BLaER1 (cell line): ENCODE measurements around the gene OR52W1.

Source experiments
- H3K27ac ChIP-seq: shearing (Covaris generic); formaldehyde crosslinking; 2 replicates; pipeline ENCODE4 v1.8.1; 2022
- H3K27me3 ChIP-seq: shearing (Covaris generic); formaldehyde crosslinking; 2 replicates; pipeline ENCODE4 v1.8.1; 2022
- H3K36me3 ChIP-seq: shearing (Covaris generic); formaldehyde crosslinking; 2 replicates; pipeline ENCODE4 v1.8.1; 2022
- H3K4me1 ChIP-seq: shearing (Covaris generic); formaldehyde crosslinking; 2 replicates; pipeline ENCODE4 v1.8.1; 2022
- H3K4me2 ChIP-seq: shearing (Covaris generic); formaldehyde crosslinking; 2 replicates; pipeline ENCODE4 v1.8.1; 2022
- H3K4me3 ChIP-seq: shearing (Covaris generic); formaldehyde crosslinking; 2 replicates; pipeline ENCODE4 v1.8.1; 2022
- H3K9ac ChIP-seq: shearing (Covaris generic); formaldehyde crosslinking; 2 replicates; pipeline ENCODE4 v1.8.1; 2022
- H3K9me3 ChIP-seq: shearing (Covaris generic); formaldehyde crosslinking; 2 replicates; pipeline ENCODE4 v1.8.1; 2022
- H4K20me1 ChIP-seq: shearing (Covaris generic); formaldehyde crosslinking; 2 replicates; pipeline ENCODE4 v1.8.1; 2022
- Cebpa-rat ChIP-seq: shearing (Covaris generic); IDR thresholded peaks from 2 replicates; pipeline ENCODE4 v1.8.1; 2022

Gene OR52W1

DNA sequence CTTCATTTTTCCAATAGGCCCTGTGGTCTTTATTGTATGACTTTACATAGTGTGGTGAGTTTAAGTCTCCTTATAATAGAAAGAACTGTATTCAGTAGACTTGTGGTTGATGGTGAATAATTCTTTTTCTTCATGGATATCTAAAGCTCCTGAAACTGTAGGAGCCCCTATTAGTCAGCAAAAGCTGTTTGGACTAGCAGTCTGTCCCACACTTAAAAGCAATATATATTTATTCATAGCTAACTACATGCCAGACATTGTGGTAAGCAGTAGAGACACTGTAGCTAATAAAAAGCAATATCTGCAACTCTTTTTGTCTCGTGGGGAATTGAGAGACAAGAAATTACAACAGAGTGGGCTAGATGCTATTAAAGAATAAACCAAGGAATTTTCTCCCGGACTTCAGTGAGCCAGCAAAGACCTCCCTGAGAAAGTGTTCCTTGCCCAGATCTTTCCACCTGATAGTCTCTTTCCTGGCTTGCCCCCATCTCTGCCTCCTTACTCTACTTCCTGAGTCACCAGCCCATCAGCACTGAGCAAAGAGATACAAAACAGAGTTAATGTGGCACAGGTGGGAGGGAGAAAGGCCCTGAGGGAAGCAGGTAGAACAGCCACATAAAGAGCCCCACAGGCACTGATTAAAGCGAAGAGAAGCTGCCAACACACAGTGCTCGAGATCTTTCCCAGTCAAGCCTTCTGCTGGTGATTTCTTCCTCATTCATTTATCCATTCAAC lies 1.4 kb upstream of the OR52W1 start:
- no peak for TF ChIP-seq Cebpa-rat
- H3K27me3 ChIP-seq: no peaks in the 10 kb centered on the region
- H3K4me2 ChIP-seq: no peak overlapping the region
- no peak overlapping the region for H3K27ac ChIP-seq
- H3K36me3 ChIP-seq: no peaks in the 10 kb centered on the region
- no peak overlapping the region for H3K4me3 ChIP-seq
- H3K9ac ChIP-seq: no peak overlapping the region
- no peaks in the 10 kb centered on the region for H3K9me3 ChIP-seq
- H4K20me1 ChIP-seq: no peaks in the 10 kb centered on the region
- H3K4me1 ChIP-seq: 0 out of 2 replicates have a peak, but pooled peaks cover 3% of the 10 kb centered on the region

DNA sequence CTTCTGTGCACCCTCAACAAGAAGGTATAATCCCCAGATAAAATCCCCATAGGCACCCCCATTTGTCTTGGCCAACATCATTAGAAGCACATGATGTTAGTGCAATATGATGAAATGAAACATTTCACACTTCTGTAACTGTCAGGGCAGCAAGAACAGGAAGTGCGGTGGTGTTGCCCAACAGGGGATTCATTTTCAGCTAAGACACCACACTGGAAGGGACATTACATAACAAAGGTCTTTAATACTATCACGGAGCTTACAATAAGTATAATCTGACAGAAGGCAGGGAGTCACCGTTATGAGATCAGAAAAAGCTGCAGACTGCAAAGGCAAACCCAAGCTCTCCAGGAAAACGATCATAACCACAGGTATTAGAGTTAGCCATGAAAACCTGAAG lies 2.0 kb downstream of the OR52W1 start:
- peaks cover 9% of the 10 kb centered on the region for H3K36me3 ChIP-seq
- no peak for TF ChIP-seq Cebpa-rat
- no peaks in the 10 kb centered on the region for H4K20me1 ChIP-seq
- no peak overlapping the region for H3K4me3 ChIP-seq
- H3K4me2 ChIP-seq: no peak overlapping the region
- no peaks in the 10 kb centered on the region for H3K27me3 ChIP-seq
- H3K9me3 ChIP-seq: no peaks in the 10 kb centered on the region
- no peak overlapping the region for H3K27ac ChIP-seq
- H3K4me1 ChIP-seq: peaks cover 10% of the 10 kb centered on the region
- no peak overlapping the region for H3K9ac ChIP-seq

DNA sequence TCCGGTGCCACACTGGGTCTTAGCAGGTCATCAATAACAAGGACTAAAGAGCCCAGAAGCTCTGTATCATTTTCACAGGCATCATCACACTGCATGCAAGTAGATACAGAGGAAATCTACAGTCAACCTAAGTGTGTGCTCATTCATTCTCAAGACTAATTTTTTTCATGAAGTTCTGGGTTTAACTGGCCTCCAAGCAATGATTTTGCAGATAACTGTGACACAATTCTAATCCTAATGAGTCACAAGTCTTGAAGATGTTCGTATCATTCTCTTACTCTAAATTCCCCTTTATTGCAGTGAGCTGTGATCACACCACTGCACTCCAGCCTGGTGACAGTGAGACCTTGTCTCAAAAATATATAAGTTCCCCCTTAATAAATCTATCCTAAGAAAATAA lies 2.5 kb downstream of the OR52W1 start:
- no peak overlapping the region for H3K4me3 ChIP-seq
- no peak overlapping the region for H3K4me2 ChIP-seq
- peaks cover 10% of the 10 kb centered on the region for H3K4me1 ChIP-seq
- H3K36me3 ChIP-seq: peaks cover 13% of the 10 kb centered on the region
- no peak overlapping the region for H3K9ac ChIP-seq
- H3K9me3 ChIP-seq: no peaks in the 10 kb centered on the region
- no peak overlapping the region for H3K27ac ChIP-seq
- H4K20me1 ChIP-seq: no peaks in the 10 kb centered on the region
- no peaks in the 10 kb centered on the region for H3K27me3 ChIP-seq
- no peak for TF ChIP-seq Cebpa-rat

DNA sequence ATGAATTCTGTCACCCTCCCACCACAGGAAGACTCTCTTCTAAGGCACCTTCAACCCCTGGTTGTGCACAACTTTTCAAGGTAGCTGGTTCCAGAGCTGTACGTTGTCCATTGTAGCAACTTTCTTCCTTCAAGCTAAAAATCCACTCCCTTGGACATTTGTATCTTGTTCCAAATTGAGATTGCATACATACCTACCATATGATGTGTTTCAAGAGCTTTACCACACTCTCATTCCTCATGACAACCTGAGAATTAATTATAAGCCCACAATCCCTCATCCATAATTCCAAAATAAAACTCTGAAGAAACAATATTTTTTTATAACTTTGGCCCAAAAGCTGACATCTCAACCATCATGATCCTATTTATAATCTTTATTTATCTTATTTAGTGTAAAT lies 3.0 kb downstream of the OR52W1 start:
- Histone ChIP-seq H3K27me3 (no peaks in the 10 kb centered on the region), H3K9me3 (no peaks in the 10 kb centered on the region), H3K9ac (no peak overlapping the region), H4K20me1 (no peaks in the 10 kb centered on the region), H3K27ac (no peak overlapping the region), H3K4me1 (peaks cover 10% of the 10 kb centered on the region), H3K4me3 (no peak overlapping the region), H3K36me3 (peaks cover 19% of the 10 kb centered on the region), H3K4me2 (no peak overlapping the region)
- TF ChIP-seq Cebpa-rat: no peak

- Histone ChIP-seq H3K27me3 (no peaks in the 10 kb centered on the region), H3K27ac (no peak overlapping the region), H3K4me2 (peak overlapping the region; percentile 23; the same call in 1 of the 2 replicates), H3K36me3 (peaks cover 32% of the 10 kb centered on the region), H3K4me1 (peaks cover 10% of the 10 kb centered on the region), H4K20me1 (no peaks in the 10 kb centered on the region), H3K9ac (no peak overlapping the region), H3K4me3 (no peak overlapping the region), H3K9me3 (no peaks in the 10 kb centered on the region)
- TF ChIP-seq Cebpa-rat: no peak
Measured at GRCh38 chr11:6203327-6203726, 4.3 kb downstream of the OR52W1 start.

DNA sequence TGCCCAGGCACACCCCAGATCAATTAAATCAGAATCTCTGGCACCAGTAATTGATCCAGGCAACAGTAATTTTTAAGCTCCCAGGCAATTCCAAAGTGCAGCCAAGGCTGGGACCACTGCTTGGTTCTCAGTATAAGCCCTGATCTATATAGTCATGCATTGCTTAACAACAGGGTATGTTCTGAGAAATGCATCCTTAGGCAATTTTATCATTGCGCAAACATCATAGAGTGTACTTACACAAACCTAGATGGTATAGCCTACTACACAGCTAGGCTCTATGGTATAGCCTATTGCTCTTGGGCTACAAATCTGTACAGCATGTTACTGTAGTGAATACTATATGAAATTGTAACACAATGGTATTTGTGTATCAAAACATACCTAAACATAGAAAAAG lies 5.7 kb downstream of the OR52W1 start:
- Histone ChIP-seq H3K9me3 (no peaks in the 10 kb centered on the region), H3K36me3 (peaks cover 46% of the 10 kb centered on the region), H3K27ac (no peak overlapping the region), H3K4me1 (peaks cover 10% of the 10 kb centered on the region), H3K9ac (no peak overlapping the region), H3K4me2 (no peak overlapping the region), H3K27me3 (no peaks in the 10 kb centered on the region), H4K20me1 (no peaks in the 10 kb centered on the region), H3K4me3 (no peak overlapping the region)
- no peak for TF ChIP-seq Cebpa-rat

DNA sequence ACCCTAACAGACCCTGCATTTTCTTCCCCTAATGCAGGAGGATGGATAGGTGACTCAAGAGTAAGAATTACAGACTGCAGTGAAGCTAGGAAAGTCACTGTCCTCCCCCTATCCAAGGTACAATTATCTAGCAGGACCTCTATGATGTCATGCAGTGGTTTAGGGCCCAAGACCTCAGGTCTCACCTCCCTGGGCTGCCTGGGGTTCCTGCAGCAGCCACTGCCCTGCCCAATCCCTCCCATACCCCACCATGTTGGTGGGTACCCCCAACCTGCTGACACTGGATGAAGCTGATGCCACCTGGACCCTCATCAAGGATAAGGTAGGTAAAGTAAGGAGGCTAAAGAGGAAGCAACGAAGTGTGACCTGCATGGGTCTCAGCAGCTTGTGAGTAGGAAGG lies 6.3 kb downstream of the OR52W1 start, which contains the start of gene C11orf42:
C11orf42 (plus strand) TSS at position 192 of the 400 bp plus-strand sequence; CDS start at position 251, 59 bp downstream.
- Histone ChIP-seq H3K9me3 (no peaks in the 10 kb centered on the region), H3K4me3 (no peak within 1 kb of the TSS), H3K27me3 (no peaks in the 10 kb centered on the region), H3K36me3 (peaks cover 52% of the 10 kb centered on the region), H3K27ac (no peak within 1 kb of the TSS), H3K9ac (no peak within 1 kb of the TSS), H3K4me2 (no peak within 1 kb of the TSS), H4K20me1 (no peaks in the 10 kb centered on the region), H3K4me1 (peaks cover 10% of the 10 kb centered on the region)
- TF ChIP-seq Cebpa-rat: no peak

DNA sequence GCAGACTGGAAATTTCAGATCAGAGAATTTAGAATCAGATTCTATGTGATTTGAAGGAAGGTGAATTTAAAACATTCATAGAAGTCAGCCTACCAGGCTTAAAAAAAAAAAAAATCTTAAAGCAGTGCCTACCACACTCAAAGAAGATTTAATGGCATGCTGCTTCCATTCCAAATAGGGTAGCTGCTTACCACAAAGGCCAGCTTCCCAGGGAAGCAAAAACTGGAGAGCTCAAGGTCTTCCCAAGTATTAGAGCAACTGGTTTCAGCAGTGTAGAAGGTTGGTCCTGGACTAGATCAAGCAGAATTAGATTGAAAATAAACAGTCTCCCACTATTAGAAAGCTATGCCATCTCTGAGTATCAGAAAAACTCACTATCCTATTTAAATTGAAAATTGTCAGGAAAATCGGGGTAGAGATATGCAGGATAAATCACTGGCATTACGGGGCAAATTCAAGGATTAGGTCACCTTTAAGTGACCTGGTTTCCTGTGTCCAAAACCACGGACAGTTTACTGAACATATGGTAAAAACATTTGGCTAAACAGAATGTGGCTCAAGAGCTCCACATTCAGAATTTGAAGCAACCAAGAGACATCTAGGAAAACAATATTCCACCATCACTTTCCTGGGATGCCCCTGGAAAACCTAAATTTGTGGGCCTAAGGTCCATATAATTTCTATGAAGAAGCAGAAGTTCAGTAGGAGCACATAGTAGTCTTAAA lies 7.6 kb downstream of the OR52W1 start:
- TF ChIP-seq Cebpa-rat: no peak
- peaks cover 65% of the 10 kb centered on the region for H3K36me3 ChIP-seq
- H3K4me1 ChIP-seq: peaks cover 10% of the 10 kb centered on the region
- no peaks in the 10 kb centered on the region for H4K20me1 ChIP-seq
- no peak overlapping the region for H3K27ac ChIP-seq
- no peaks in the 10 kb centered on the region for H3K27me3 ChIP-seq
- no peak overlapping the region for H3K4me2 ChIP-seq
- no peak overlapping the region for H3K4me3 ChIP-seq
- H3K9ac ChIP-seq: no peak overlapping the region
- H3K9me3 ChIP-seq: no peaks in the 10 kb centered on the region

DNA sequence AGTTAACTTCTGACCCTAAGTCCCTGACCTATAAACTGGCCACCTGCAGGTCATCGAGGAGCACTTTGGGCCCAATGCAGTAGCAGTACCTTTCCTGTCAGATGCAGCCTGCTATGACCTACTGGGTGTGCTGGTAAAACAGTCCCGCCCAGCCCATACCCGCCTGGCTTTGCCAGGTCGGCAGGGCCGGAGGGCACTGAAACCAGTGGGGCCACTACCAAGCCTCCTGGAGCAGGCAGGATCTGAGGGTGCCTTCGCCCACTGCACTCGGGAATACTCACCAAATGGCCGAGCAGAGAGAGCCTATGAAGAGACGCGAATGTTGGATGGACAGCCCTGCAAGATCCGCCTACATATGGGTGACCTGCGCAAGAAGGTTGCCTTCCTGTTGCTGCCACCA lies 10.8 kb downstream of the OR52W1 start:
- no peak overlapping the region for H3K4me3 ChIP-seq

GRCh38 chr11:6210274-6210955 lies 11.4 kb downstream of the OR52W1 start:
- Histone ChIP-seq H3K27ac (no peak overlapping the region), H3K36me3 (peaks cover 99% of the 10 kb centered on the region), H3K9me3 (no peaks in the 10 kb centered on the region), H3K4me1 (no peaks in the 10 kb centered on the region), H3K9ac (no peak overlapping the region), H3K4me3 (no peak overlapping the region), H3K4me2 (no peak overlapping the region), H4K20me1 (no peaks in the 10 kb centered on the region), H3K27me3 (no peaks in the 10 kb centered on the region)
- TF ChIP-seq Cebpa-rat: no peak

More for the DNA sequence above, 10.8 kb downstream of the OR52W1 start:
- Histone ChIP-seq H3K27ac (no peak overlapping the region), H3K4me1 (no peaks in the 10 kb centered on the region), H3K36me3 (peaks cover 97% of the 10 kb centered on the region), H3K9ac (no peak overlapping the region), H3K4me2 (no peak overlapping the region), H3K27me3 (no peaks in the 10 kb centered on the region), H3K9me3 (no peaks in the 10 kb centered on the region), H4K20me1 (no peaks in the 10 kb centered on the region)
- TF ChIP-seq Cebpa-rat: no peak
